Stomach (tissue), 4 donors: ENCODE data around the gene CADPS.

Experiments
- EP300 ChIP-seq: sonication (generic); formaldehyde crosslinking; IDR thresholded peaks from one replicate; pipeline ENCODE4 v1.6.1; 2017; ENCODE audit warnings: antibody characterized with exemption
- POLR2A ChIP-seq, 4 donors: fragments of 450-650 bp; IDR thresholded peaks; one replicate each; pipeline ENCODE4 v1.6.1; 2016; ENCODE audit warnings: antibody characterized with exemption in 4 of 4, control low read depth in 2 of 4, mild to moderate bottlenecking in 1 of 4, moderate library complexity in 1 of 4
- TF ChIP-seq, protein P1 (sequence below), 7 experiments: fragments of 450-650 bp in 4 of 7; fragments of 200-600 bp in 3 of 7; sonication (generic) in 3 of 7; IDR thresholded peaks; one replicate each; pipeline ENCODE4 v1.5.1; 2016 to 2019; ENCODE audit warnings: antibody characterized with exemption in 7 of 7, control low read depth in 2 of 7, mild to moderate bottlenecking in 1 of 7

DNA sequence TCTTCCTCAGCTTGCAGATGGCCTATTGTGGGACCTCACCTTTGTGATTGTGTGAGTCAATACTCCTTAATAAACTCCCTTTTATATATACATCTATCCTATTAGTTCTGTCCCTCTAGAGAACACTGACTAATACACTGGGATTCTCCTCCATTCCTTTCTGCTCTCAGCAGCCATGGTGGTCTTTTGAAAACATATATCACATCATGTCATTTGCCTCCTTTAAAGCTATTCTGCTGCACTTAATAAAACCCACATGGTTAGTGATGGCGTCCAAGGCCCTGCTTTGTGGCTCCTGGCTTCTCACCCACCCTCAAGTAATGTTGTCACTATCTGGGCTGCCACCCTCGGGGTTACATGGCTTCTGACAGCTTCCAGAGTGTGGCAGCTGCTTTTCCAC lies 169.5 kb downstream of the CADPS start:
- no peak for TF ChIP-seq POLR2A (IDR thresholded peaks at IDR 0.05)
- TF ChIP-seq, protein P1, sequence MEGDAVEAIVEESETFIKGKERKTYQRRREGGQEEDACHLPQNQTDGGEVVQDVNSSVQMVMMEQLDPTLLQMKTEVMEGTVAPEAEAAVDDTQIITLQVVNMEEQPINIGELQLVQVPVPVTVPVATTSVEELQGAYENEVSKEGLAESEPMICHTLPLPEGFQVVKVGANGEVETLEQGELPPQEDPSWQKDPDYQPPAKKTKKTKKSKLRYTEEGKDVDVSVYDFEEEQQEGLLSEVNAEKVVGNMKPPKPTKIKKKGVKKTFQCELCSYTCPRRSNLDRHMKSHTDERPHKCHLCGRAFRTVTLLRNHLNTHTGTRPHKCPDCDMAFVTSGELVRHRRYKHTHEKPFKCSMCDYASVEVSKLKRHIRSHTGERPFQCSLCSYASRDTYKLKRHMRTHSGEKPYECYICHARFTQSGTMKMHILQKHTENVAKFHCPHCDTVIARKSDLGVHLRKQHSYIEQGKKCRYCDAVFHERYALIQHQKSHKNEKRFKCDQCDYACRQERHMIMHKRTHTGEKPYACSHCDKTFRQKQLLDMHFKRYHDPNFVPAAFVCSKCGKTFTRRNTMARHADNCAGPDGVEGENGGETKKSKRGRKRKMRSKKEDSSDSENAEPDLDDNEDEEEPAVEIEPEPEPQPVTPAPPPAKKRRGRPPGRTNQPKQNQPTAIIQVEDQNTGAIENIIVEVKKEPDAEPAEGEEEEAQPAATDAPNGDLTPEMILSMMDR (IDR thresholded peaks at IDR 0.05), result no peak
- no peak for TF ChIP-seq EP300
